Activated naive CD4-positive, alpha-beta T cell treated with anti-CD3 and anti-CD28 coated beads, Interleukin-2, amount 10 ng/mL, durations not matched to agents 5 hours and 36 hours (primary cell): Measurements from ENCODE around the gene LCN9. TPM values are rescaled to one million over a fixed set of nuclear protein-coding genes. Genes with fewer than 3 reads are reported as not detected.

Experiments
- total RNA-seq, 2 experiments: library from RNA; stranded (reverse); gene quantifications; one replicate each; pipeline ENCODE4 v1.2.3, GENCODE V29; 2021

LCN9 gene, protein sequence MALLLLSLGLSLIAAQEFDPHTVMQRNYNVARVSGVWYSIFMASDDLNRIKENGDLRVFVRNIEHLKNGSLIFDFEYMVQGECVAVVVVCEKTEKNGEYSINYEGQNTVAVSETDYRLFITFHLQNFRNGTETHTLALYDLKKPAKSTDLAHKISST
- total RNA-seq = not detected

DNA sequence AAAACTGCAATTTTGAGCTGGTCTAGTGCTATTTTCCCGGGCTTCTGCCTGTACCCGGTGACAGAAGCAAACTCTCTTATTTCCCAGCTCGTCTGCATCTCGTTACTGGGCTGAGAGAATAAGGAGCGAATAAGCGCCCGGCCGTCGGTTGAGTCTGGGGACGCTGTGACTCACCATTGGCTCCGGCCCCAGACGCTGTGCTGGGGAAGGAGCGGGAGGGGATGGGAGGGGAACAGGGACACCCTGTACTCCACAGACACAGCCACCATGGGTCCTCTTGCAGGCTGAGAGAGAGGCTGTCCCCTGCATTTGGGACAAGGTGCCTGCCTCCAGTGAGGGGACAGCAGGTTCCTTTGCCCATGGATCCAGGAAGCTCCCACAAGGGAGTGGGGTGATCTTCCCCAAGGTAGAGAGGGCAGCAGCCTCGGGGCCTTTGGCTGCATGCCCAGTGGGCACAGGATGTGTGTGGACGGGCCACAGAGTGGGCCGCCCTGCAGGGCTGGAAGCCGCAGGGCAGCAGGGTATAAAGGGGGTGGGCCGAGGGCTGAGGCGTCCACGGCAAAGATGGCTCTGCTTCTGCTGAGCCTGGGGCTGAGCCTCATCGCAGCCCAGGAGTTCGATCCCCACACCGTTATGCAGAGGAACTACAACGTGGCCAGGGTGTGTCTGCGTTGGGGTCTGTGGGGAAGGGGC lies at the start of gene LCN9:
TSS of gene LCN9 (plus strand) at position 552 of the 693 bp plus-strand sequence. CDS start at position 565, 13 bp downstream.

DNA sequence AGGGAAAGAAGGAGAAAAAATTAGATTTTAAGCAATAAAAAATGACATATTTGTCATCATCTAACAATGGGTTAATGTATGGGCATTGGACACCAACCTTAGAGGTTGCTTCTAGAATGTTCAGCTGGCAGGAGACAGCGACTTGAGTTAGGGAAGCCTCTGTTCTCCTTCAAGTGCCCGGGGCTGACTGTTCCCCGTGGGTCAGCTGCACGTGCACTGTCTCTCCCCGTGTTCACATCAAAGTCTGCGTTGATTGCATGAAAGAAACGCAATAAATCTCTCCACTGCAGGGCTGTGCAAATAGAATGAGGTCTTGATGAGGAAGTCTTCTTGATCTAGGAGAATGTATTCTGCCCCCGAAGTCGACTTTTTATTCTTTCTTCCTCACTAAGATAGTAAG lies 23.9 kb upstream of the LCN9 start, which contains the start of gene GLT6D1:
TSS of gene GLT6D1 (minus strand) at position 345 of the 400 bp plus-strand sequence. CDS start 353 bp downstream, outside the sequence.

DNA sequence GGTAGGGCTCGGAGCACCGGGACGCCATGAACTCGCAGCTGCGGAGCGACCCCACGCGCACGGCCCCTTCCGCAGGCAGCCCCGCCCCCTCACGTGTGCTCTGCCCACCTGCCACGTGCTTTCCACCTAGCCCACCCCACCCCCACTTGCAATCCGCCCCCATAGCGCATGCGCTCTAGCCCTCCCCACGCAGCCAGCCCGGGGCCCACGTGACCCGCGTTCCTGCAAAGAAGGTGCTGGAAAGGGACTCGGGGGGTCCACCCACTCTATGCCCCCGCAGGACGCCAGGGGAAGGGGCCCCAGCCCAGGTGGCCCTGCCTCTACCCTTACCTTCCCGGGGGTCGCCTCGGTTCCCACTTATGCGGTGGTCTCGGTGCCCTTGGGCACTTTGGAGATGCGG lies 36.3 kb downstream of the LCN9 start, which contains the start of gene SOHLH1:
TSS of gene SOHLH1 (minus strand) at position 42 of the 400 bp plus-strand sequence. CDS start at position 28, 14 bp downstream.

DNA sequence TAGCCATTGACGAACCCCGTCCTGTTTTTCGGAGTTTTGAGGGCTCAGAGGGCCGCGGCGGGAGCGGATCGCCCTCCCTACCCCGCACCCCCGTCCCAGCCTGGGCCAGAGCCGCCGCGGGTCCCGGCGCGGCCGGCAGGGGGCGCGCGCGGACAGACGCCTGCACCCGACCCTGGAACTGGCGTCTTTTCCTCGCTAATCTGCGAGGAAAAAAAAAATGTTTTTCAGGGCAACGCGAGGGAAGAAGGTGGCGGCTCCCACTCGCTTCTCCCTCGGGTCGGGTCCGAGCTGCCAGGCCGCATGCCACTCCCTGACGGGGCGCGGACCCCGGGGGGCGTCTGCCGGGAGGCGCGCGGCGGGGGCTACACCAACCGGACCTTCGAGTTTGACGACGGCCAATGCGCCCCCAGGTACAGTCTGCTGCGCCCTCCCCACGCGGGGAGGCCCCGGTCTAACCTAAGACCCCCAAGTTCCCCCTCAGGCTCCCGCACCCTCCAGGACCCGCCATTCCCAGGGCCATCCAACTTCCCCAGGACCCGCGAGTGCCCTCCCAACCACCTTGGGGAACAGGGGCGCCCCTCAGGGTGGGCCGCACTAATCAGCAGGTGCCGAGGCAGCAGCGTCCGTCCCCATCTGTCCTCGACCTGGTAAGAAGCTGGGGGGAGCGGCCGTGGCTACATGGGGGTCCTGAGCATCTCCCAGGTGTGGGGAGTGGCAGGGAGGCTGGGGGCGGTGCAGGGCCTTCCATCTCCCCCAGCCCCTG lies 39.0 kb downstream of the LCN9 start, which contains the start of gene KCNT1:
TSS of gene KCNT1 (plus strand) at position 227 of the 763 bp plus-strand sequence. CDS start at position 301, 74 bp downstream.

Other genes starting within 250 kb of the LCN9 start
- under 1 TPM; 0.10 to 0.26 TPM for gene PPP1R26, start 183.5 kb upstream of the LCN9 start, total RNA-seq
- 10 to 100 TPM; 29.2 to 29.8 TPM for gene MRPS2, start 162.6 kb upstream of the LCN9 start, total RNA-seq
- not detected for gene LCN1, start 141.9 kb upstream of the LCN9 start, total RNA-seq
- not detected for gene OBP2A, start 117.2 kb upstream of the LCN9 start, total RNA-seq
- not detected for gene PAEP, start 101.6 kb upstream of the LCN9 start, total RNA-seq
- gene GLT6D1, start 23.8 kb upstream of the LCN9 start, total RNA-seq = not detected
- gene SOHLH1, start 36.2 kb downstream of the LCN9 start, total RNA-seq = not detected
- not detected for gene KCNT1, start 38.9 kb downstream of the LCN9 start, total RNA-seq
- 10 to 100 TPM; 22.2 to 23.8 TPM for gene CAMSAP1, start 244.2 kb downstream of the LCN9 start, total RNA-seq